Neuronal stem cell (in vitro differentiated cells): Measurements from ENCODE around the gene GTF2E1. TPM values are rescaled to one million over a fixed set of nuclear protein-coding genes. Genes with fewer than 3 reads are reported as not detected.

Experiments used
- DNase-seq: peaks from one replicate; pipeline ENCODE4 v3.0.0-alpha.2; 2013; ENCODE audit warnings: low spot score
- H2AFZ ChIP-seq: one replicate; pipeline ENCODE4 v1.6.1; 2013; ENCODE audit warnings: mild to moderate bottlenecking, low read length, inconsistent platforms
- H2AK5ac ChIP-seq: 2 replicates; pipeline ENCODE4 v1.6.1; 2013; ENCODE audit warnings: low read depth, mild to moderate bottlenecking, inconsistent platforms, low read length, moderate library complexity, mixed read lengths
- H2BK120ac ChIP-seq: 2 replicates; pipeline ENCODE4 v1.6.1; 2013; ENCODE audit warnings: low read depth, mild to moderate bottlenecking, inconsistent platforms, low read length, moderate library complexity, mixed read lengths
- H2BK12ac ChIP-seq: one replicate; pipeline ENCODE4 v1.6.1; 2013; ENCODE audit warnings: low read length, inconsistent platforms
- H2BK15ac ChIP-seq: 2 replicates; pipeline ENCODE4 v1.6.1; 2013; ENCODE audit warnings: mild to moderate bottlenecking, low read length, inconsistent platforms, mixed read lengths
- H2BK5ac ChIP-seq: one replicate; pipeline ENCODE4 v1.6.1; 2013; ENCODE audit warnings: inconsistent platforms, mild to moderate bottlenecking, low read length, moderate library complexity
- H3K14ac ChIP-seq: one replicate; pipeline ENCODE4 v1.6.1; 2013; ENCODE audit warnings: low read length, inconsistent platforms
- H3K18ac ChIP-seq: 2 replicates; pipeline ENCODE4 v1.6.1; 2013; ENCODE audit warnings: low read length, inconsistent platforms
- H3K23ac ChIP-seq: 2 replicates; pipeline ENCODE4 v1.6.1; 2013; ENCODE audit warnings: low read depth, mild to moderate bottlenecking, mixed read lengths, low read length, inconsistent platforms; ENCODE audit not compliant: poor library complexity
- H3K27ac ChIP-seq: replicated peaks from 3 replicates; pipeline ENCODE4 v1.5.1; 2013; ENCODE audit warnings: low read length, inconsistent platforms
- H3K27me3 ChIP-seq, 3 experiments: 2 replicates each; pipeline ENCODE4 v1.6.1; 2013; ENCODE audit warnings: low read length in 3 of 3, mild to moderate bottlenecking in 2 of 3, inconsistent platforms in 1 of 3, low read depth in 1 of 3, mixed read lengths in 1 of 3, moderate library complexity in 1 of 3; ENCODE audit not compliant: control insufficient read depth in 3 of 3, insufficient read depth in 3 of 3
- H3K36me3 ChIP-seq, 2 donors: replicated peaks in 1 of 2; 2 replicates each; pipeline ENCODE4 v1.6.1; 2013; ENCODE audit warnings: low read length in 2 of 2; ENCODE audit not compliant: control insufficient read depth in 2 of 2, insufficient read depth in 2 of 2
- H3K4ac ChIP-seq: 2 replicates; pipeline ENCODE4 v1.6.1; 2013; ENCODE audit warnings: inconsistent platforms, mild to moderate bottlenecking, low read length, moderate library complexity
- H3K4me1 ChIP-seq, 2 donors: 1 replicate in 1 of 2; 2 replicates in 1 of 2; pipeline ENCODE4 v1.6.1; 2013; ENCODE audit warnings: low read length in 2 of 2, low read depth in 1 of 2; ENCODE audit not compliant: control insufficient read depth in 2 of 2, insufficient read depth in 1 of 2
- H3K4me2 ChIP-seq: one replicate; pipeline ENCODE4 v1.6.1; 2013; ENCODE audit warnings: mild to moderate bottlenecking, low read length, inconsistent platforms; ENCODE audit not compliant: insufficient read depth, poor library complexity, severe bottlenecking
- H3K4me3 ChIP-seq, 2 donors: 2 replicates each; pipeline ENCODE4 v1.5.1; 2013; ENCODE audit warnings: low read length in 2 of 2, mild to moderate bottlenecking in 2 of 2, inconsistent platforms in 1 of 2, moderate library complexity in 1 of 2
- H3K79me1 ChIP-seq: one replicate; pipeline ENCODE4 v1.6.1; 2013; ENCODE audit warnings: low read depth, mild to moderate bottlenecking, inconsistent platforms, low read length, moderate library complexity
- H3K9ac ChIP-seq: one replicate; pipeline ENCODE4 v1.6.1; 2013; ENCODE audit warnings: mild to moderate bottlenecking, low read depth, low read length, inconsistent platforms; ENCODE audit not compliant: poor library complexity
- H3K9me3 ChIP-seq, 2 donors: replicated peaks in 1 of 2; 2 replicates each; pipeline versions ENCODE3 to v1.6.1; 2013; ENCODE audit warnings: low read length in 2 of 2, mild to moderate bottlenecking in 2 of 2, inconsistent platforms in 1 of 2, low read depth in 1 of 2, mixed read lengths in 1 of 2, moderate library complexity in 1 of 2; ENCODE audit not compliant: control insufficient read depth in 2 of 2, insufficient read depth in 1 of 2
- H4K8ac ChIP-seq: one replicate; pipeline ENCODE4 v1.6.1; 2013; ENCODE audit warnings: low read depth, mild to moderate bottlenecking, inconsistent platforms, low read length, moderate library complexity
- H4K91ac ChIP-seq: one replicate; pipeline ENCODE4 v1.6.1; 2013; ENCODE audit warnings: low read length, low read depth, mild to moderate bottlenecking, inconsistent platforms; ENCODE audit not compliant: poor library complexity
- WGBS, 2 donors: extraction: QIAGEN DNeasy Blood & Tissue Kit; methylation state at CpG; one replicate each; pipeline ENCODE4 v1.1.7; 2013; ENCODE audit warnings: missing lambda C conversion rate in 2 of 2, mixed read lengths in 1 of 2; ENCODE audit not compliant: insufficient read length in 2 of 2, insufficient replicate concordance in 1 of 2; ENCODE audit errors: extremely low coverage in 2 of 2; 5-methylcytosine and 5-hydroxymethylcytosine counted together
- polyA plus RNA-seq, 2 experiments: library from polyadenylated mRNA; stranded (reverse); fragments of 200-250 nt; gene quantifications; one replicate each; pipeline ENCODE4 v1.2.3, GENCODE V29; 2013

GTF2E1 gene
- polyA plus RNA-seq (2013, experiment 1 of 2) = 39.1 TPM
- polyA plus RNA-seq (2013, experiment 2 of 2) = 39.2 TPM

DNA sequence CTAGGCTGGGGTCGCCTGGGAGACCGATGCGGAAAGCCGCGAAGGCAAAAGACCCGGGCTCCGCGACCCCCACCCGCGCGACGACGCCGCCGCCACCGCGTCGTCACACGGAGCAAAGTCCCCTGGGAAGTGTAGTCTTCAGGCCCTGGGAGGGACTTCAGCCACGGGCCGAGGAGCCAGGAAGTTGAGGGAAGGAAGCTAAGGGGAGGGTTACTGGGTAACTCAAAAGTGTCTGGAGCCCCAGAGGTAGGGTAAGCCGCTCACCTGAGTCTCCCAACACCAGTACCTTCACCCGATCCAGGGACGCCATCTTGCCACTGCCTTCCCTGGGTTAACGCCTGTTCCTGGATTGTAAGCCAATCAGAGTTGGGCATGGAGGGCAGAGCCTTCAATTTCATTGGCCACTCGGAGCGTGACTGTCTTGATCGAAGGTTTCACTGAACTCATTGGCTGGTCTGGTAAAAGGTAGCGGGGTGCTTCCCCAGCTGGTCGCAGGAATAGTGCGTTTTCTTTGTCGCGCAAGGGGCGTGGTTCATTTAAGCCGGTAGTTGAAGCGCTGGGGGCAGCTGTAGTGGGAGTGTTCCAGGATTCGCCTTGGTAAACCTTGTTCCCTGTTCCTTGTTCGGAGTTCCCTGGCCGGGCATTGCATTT, at the start of gene GTF2E1, which contains the start of gene RABL3:
Gene GTF2E1, plus strand, starts transcription at position 547 of the 651 bp plus-strand sequence. CDS start 7,809 bp downstream, outside the sequence.
Gene RABL3, minus strand, starts transcription at position 319 of the 651 bp plus-strand sequence. Its CDS starts 9 bp downstream, at position 310.
- no peak within 1 kb of the TSS for H2BK120ac ChIP-seq
- H3K4me2 ChIP-seq = peak within 1 kb of the TSS; percentile 92
- H2BK5ac ChIP-seq = peak within 1 kb of the TSS; percentile 92
- H3K23ac ChIP-seq = no peak within 1 kb of the TSS
- H2BK12ac ChIP-seq = no peak within 1 kb of the TSS
- peak within 1 kb of the TSS; percentile 95 for H4K8ac ChIP-seq
- H3K79me1 ChIP-seq = peaks cover 5% of the 10 kb centered on the region
- H3K18ac ChIP-seq = peak within 1 kb of the TSS; percentile 99
- H3K9me3 ChIP-seq = peaks cover 2 to 15% of the 10 kb centered on the region in 2 donors
- H2AFZ ChIP-seq = peak within 1 kb of the TSS; percentile 89
- H3K4me1 ChIP-seq = peaks cover 5 to 9% of the 10 kb centered on the region in 2 donors
- no peaks in the 10 kb centered on the region for H3K27me3 ChIP-seq
- peak within 1 kb of the TSS; percentile 87 for H4K91ac ChIP-seq
- peaks cover 4 to 16% of the 10 kb centered on the region in 2 donors for H3K36me3 ChIP-seq
- H3K27ac ChIP-seq = peak within 1 kb of the TSS; percentile 93
- peak within 1 kb of the TSS; percentile 96 for H3K9ac ChIP-seq
- DNase-seq = peak; percentile 99
- H3K4ac ChIP-seq = no peak within 1 kb of the TSS
- H2AK5ac ChIP-seq = no peak within 1 kb of the TSS
- H3K14ac ChIP-seq = no peak within 1 kb of the TSS
- no peak within 1 kb of the TSS for H2BK15ac ChIP-seq
- WGBS, 2 donors = no CpG with 5 or more reads among the region's 39 CpGs
- H3K4me3 ChIP-seq = peak within 1 kb of the TSS; percentile 67 to 90

DNA sequence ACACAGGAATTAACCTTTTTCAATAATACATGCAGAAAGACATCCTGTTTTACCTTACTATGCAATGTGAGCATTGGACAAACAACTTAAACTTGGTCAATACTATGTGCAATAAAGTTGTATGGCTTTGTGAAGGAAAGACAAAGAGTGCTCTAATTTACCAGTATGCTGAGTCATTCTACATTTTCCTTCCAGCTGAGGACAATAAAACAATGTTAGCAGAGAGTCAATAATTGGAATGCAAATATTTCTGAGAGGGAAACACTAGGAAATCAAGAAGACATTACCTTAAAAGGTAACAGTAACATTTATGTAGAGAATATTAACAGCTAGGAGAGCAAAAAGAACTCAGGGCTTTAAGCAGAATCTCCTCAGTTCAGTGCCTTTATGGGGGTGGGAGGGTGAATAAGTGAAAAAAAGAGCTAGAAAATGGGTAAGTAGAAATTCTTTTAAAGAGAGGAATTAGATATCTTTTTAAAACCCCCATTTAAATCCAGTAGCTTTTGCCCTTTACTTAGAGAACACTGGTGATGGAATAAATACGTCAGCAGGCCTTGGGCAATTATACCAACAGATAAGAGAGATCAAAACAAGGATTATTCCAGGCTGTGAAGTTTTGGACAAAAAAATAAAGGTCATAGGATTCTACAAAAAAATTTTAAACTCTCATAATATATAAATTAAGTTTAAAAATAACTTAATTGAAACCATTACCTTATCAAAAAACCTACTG, 48.9 kb upstream of the GTF2E1 start:
- Histone ChIP-seq H3K4me2 (no peak overlapping the region), H2BK5ac (no peak overlapping the region), H3K9me3 (no peaks in the 10 kb centered on the region), H3K27me3 (no peaks in the 10 kb centered on the region), H3K23ac (no peak overlapping the region), H4K8ac (no peak overlapping the region), H4K91ac (no peak overlapping the region), H3K36me3 (peaks cover 2 to 4% of the 10 kb centered on the region in 2 donors), H3K79me1 (no peaks in the 10 kb centered on the region), H2BK120ac (no peak overlapping the region), H3K4me3 (no peak overlapping the region), H2AFZ (no peak overlapping the region), H2BK15ac (no peak overlapping the region), H2AK5ac (no peak overlapping the region), H3K18ac (no peak overlapping the region), H3K27ac (no peak overlapping the region), H3K9ac (no peak overlapping the region), H3K14ac (no peak overlapping the region), H3K4ac (no peak overlapping the region), H2BK12ac (no peak overlapping the region), H3K4me1 (peaks cover 2 to 8% of the 10 kb centered on the region in 2 donors)
- no peak for DNase-seq
- WGBS, 2 donors = no CpG with 5 or more reads among the region's 1 CpG

DNA sequence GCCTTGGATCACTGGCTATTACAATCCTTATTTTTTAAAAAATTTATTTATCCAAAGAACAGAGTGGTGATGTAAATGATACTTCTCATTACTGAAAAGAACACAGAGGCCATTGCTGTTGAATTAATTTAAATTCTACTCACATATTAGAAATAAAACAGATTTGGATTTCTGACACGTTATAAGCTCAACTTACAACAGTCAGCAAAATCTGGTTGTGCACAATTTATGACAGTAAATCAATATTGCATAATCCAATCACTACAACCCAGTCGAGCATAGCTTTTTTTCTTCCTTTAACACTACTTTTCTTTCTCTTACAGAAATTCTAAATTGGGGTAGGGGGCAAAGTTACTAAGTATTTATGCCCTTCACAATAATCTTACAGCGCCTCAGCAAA, 43.2 kb upstream of the GTF2E1 start:
- H2BK120ac ChIP-seq = no peak overlapping the region
- no peaks in the 10 kb centered on the region for H3K79me1 ChIP-seq
- H3K4me2 ChIP-seq = no peak overlapping the region
- no peak overlapping the region for H4K8ac ChIP-seq
- H3K9me3 ChIP-seq = peaks cover 0 to 2% of the 10 kb centered on the region in 2 donors
- H3K23ac ChIP-seq = no peak overlapping the region
- H3K9ac ChIP-seq = no peak overlapping the region
- H3K18ac ChIP-seq = no peak overlapping the region
- H2BK12ac ChIP-seq = no peak overlapping the region
- no peak overlapping the region for H3K27ac ChIP-seq
- no peak overlapping the region for H3K4me3 ChIP-seq
- no peak overlapping the region for H2AFZ ChIP-seq
- no peak overlapping the region for H4K91ac ChIP-seq
- H2BK5ac ChIP-seq = no peak overlapping the region
- no peaks in the 10 kb centered on the region for H3K27me3 ChIP-seq
- H2AK5ac ChIP-seq = no peak overlapping the region
- H3K14ac ChIP-seq = no peak overlapping the region
- H2BK15ac ChIP-seq = no peak overlapping the region
- DNase-seq = no peak
- no peak overlapping the region for H3K4ac ChIP-seq
- H3K4me1 ChIP-seq = peaks cover 0 to 2% of the 10 kb centered on the region in 2 donors
- no CpG with 5 or more reads among the region's 3 CpGs for WGBS, 2 donors
- H3K36me3 ChIP-seq = peaks cover 5 to 8% of the 10 kb centered on the region in 2 donors
